Glutamatergic neuron (in vitro differentiated cells): ENCODE measurements around the gene CCDC17. TPM values are rescaled to one million over a fixed set of nuclear protein-coding genes. Genes with fewer than 3 reads are reported as not detected.

ENCODE experiments used
- DNase-seq: peaks from one replicate; pipeline ENCODE4 v3.0.0; 2022
- H3K27ac Mint-ChIP-seq: one replicate; pipeline ENCODE4 v1.8.0; 2020; ENCODE audit warnings: mild to moderate bottlenecking, mixed read lengths, inconsistent platforms; ENCODE audit not compliant: unreplicated experiment
- H3K27me3 Mint-ChIP-seq: one replicate; pipeline ENCODE4 v1.8.0; 2020; ENCODE audit warnings: mild to moderate bottlenecking, moderate library complexity, mixed read lengths, inconsistent platforms; ENCODE audit not compliant: unreplicated experiment
- H3K36me3 Mint-ChIP-seq: one replicate; pipeline ENCODE4 v1.8.0; 2020; ENCODE audit warnings: mild to moderate bottlenecking, mixed read lengths, inconsistent platforms; ENCODE audit not compliant: unreplicated experiment
- H3K4me1 Mint-ChIP-seq: one replicate; pipeline ENCODE4 v1.8.0; 2020; ENCODE audit warnings: mild to moderate bottlenecking, low read depth, mixed read lengths, inconsistent platforms; ENCODE audit not compliant: unreplicated experiment
- H3K4me3 Mint-ChIP-seq: one replicate; pipeline ENCODE4 v1.8.0; 2020; ENCODE audit warnings: mild to moderate bottlenecking, mixed read lengths, inconsistent platforms; ENCODE audit not compliant: unreplicated experiment
- H3K9me3 Mint-ChIP-seq: one replicate; pipeline ENCODE4 v1.8.0; 2020; ENCODE audit warnings: mild to moderate bottlenecking, moderate library complexity, mixed read lengths, inconsistent platforms; ENCODE audit not compliant: unreplicated experiment
- CTCF ChIP-seq: fragments of 200-600 bp; sonication (generic); IDR thresholded peaks from one replicate; pipeline ENCODE4 v1.5.0; 2021; ENCODE audit not compliant: partially characterized antibody, unreplicated experiment
- total RNA-seq: library from RNA; stranded (reverse); fragmentation: NEBNext Ultra II Directional; extraction: Animal tissue kit (Norgen Biotek cat#: 25700); gene quantifications from one replicate; pipeline ENCODE4 v1.2.1, GENCODE V29; 2021; ENCODE audit not compliant: unreplicated experiment

The CCDC17 gene
- total RNA-seq, 1 donor from 2014 or later = 3.8 TPM

DNA sequence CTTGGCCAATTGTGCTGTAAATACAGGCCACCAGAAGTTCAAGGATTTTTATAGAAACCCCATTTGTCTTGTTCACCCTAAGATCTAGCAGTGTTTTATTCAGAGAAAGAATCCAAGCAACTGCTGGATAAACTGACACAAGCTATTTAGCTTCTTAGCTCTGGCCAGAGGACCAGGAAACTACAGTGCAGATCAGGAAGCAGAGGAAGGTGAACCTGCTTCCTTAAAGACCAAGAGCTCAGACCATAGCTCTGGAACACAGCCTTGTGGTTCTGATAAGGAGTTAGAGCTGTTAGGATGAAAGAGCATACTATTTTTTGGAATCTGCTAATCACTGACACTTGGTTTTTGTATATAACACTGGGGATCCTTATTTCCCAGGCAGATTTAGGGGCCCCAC is 5.2 kb upstream of the CCDC17 start:
- TF ChIP-seq CTCF = no peak
- Mint-ChIP-seq H3K27ac (no peak overlapping the region), H3K36me3 (no peaks in the 10 kb centered on the region), H3K4me1 (peaks cover 2% of the 10 kb centered on the region), H3K4me3 (no peak overlapping the region), H3K9me3 (peaks cover 3% of the 10 kb centered on the region), H3K27me3 (peaks cover 3% of the 10 kb centered on the region)
- no peak for DNase-seq

DNA sequence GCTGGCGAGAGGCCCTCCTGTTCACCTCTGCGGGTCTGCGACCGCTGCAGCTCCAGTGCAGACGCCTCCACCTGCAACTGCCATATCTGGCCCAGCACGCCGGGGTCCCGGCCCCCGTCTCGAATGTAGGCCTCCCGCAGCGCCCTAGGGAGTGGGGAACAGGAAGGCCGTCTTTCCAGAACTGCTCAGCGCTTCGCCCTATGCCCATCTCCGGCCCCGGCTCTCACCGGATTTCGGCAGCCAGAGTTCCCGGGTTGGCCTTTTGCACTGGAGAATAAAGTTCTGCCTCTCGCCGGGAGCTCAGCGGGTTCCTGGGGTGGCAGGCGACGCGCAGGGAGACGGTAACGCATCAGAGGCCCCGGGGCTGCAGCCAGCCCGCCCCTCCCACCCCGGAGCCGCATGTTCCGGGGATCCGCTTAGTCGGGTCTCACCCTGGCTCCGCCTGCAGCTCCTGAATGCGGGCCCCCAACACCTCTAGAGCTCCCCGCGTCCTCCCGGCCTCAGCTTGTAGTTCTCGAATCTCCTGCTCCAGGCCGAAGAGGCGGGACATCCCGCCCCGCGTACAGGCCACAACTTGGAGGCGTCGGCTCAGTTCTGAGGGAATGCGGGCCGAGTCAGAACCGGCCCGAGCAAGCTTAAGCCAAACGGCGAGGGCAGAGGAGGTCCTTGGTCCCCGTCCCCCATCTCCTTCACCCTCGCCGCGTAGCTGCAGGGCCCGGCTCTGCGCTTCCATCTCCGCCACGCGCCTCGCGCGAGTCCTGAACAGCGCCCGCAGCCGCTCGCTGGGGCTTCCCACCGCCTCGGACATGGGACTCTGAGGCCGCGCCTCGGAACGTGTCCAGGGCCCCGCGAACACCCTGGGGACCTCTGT is 1.1 kb downstream of the CCDC17 start:
- peaks cover 2% of the 10 kb centered on the region for H3K4me1 Mint-ChIP-seq

DNA sequence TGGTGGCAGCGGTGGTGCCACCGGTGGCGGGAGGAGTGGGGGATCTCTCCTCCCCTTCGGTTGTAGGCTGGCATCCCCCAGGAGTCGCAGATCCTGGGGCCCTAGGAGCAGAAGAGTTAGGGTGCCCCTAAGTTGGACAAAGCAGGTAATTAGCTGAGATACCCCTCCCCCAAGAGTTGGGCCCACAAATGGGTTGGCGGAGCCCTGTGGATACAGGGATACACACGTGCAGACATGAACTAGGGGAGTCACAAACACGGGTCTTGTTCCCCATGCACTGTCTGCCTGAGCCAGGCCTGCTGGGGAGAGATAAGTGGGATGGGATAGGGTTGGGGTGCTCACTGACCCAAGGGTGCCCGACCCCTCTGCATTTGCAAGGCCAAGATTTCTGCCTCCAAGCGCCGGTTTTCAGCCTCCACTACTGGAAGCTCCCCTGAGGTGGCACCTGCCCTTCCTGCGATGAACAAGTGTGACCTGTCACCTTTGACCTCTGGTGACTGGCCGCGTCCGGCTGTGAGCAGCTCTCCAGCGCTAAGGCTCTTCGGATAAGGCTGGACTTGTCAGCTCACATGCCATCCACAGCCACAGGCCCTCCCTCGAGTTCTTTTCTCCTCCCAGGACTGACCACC is 1.8 kb downstream of the CCDC17 start:
- H3K36me3 Mint-ChIP-seq = no peaks in the 10 kb centered on the region
- H3K27me3 Mint-ChIP-seq = peaks cover 5% of the 10 kb centered on the region
- TF ChIP-seq CTCF = no peak
- H3K4me1 Mint-ChIP-seq = peaks cover 2% of the 10 kb centered on the region
- H3K27ac Mint-ChIP-seq = no peak overlapping the region
- H3K4me3 Mint-ChIP-seq = no peak overlapping the region
- peaks cover 7% of the 10 kb centered on the region for H3K9me3 Mint-ChIP-seq
- DNase-seq = no peak

More for the DNA sequence above, 1.1 kb downstream of the CCDC17 start:
- no peak overlapping the region for H3K27ac Mint-ChIP-seq
- no peak for TF ChIP-seq CTCF
- H3K27me3 Mint-ChIP-seq = peaks cover 5% of the 10 kb centered on the region
- no peak overlapping the region for H3K4me3 Mint-ChIP-seq
- no peak for DNase-seq
- H3K36me3 Mint-ChIP-seq = no peaks in the 10 kb centered on the region
- H3K9me3 Mint-ChIP-seq = peaks cover 7% of the 10 kb centered on the region

GRCh38 chr1:45621501-45621836 is 2.4 kb downstream of the CCDC17 start:
- TF ChIP-seq CTCF = no peak
- H3K4me1 Mint-ChIP-seq = peaks cover 2% of the 10 kb centered on the region
- no peak for DNase-seq
- H3K9me3 Mint-ChIP-seq = peaks cover 7% of the 10 kb centered on the region
- no peak overlapping the region for H3K4me3 Mint-ChIP-seq
- peaks cover 6% of the 10 kb centered on the region for H3K27me3 Mint-ChIP-seq
- H3K36me3 Mint-ChIP-seq = no peaks in the 10 kb centered on the region
- H3K27ac Mint-ChIP-seq = no peak overlapping the region
